GM23338 (cell line): ENCODE data around the gene XPNPEP2. TPM values are rescaled to one million over a fixed set of nuclear protein-coding genes. Genes with fewer than 3 reads are reported as not detected.

ENCODE experiments used
- ATAC-seq: fragments of 200-7000 bp; cut with Tn5 transposase; 3 replicates; pipeline ENCODE4 v1.9.1; 2020
- DNase-seq: peaks from one replicate; pipeline ENCODE4 v3.0.0-alpha.2; 2015; ENCODE audit warnings: low spot score
- H2AFZ ChIP-seq: fragments of 200-600 bp; sonication (generic); 2 replicates; pipeline ENCODE4 v1.8.0; 2016; ENCODE audit warnings: antibody characterized with exemption, mild to moderate bottlenecking, moderate library complexity
- H3F3A ChIP-seq: fragments of 200-600 bp; sonication (generic); replicated peaks from 2 replicates; pipeline ENCODE4 v1.8.0; 2017; ENCODE audit warnings: antibody characterized with exemption, mixed run types, low read depth
- H3K27ac ChIP-seq: fragments of 200-600 bp; sonication (generic); 2 replicates; pipeline ENCODE4 v1.6.1; 2016; ENCODE audit warnings: low read depth
- H3K27me3 ChIP-seq: fragments of 200-600 bp; sonication (generic); 2 replicates; pipeline ENCODE4 v1.8.0; 2016; ENCODE audit warnings: mild to moderate bottlenecking, mixed run types, moderate library complexity; ENCODE audit not compliant: insufficient read depth
- H3K36me3 ChIP-seq: fragments of 200-600 bp; sonication (generic); 2 replicates; pipeline ENCODE4 v1.8.0; 2016; ENCODE audit warnings: mild to moderate bottlenecking; ENCODE audit not compliant: insufficient read depth
- H3K4me1 ChIP-seq: fragments of 200-600 bp; sonication (generic); 2 replicates; pipeline ENCODE4 v1.8.0; 2016; ENCODE audit warnings: mild to moderate bottlenecking, moderate library complexity; ENCODE audit not compliant: insufficient read depth
- H3K4me2 ChIP-seq: fragments of 200-600 bp; sonication (generic); 2 replicates; pipeline ENCODE4 v1.7.1; 2017; ENCODE audit warnings: mixed run types
- H3K4me3 ChIP-seq: fragments of 200-600 bp; sonication (generic); 2 replicates; pipeline ENCODE4 v1.6.1; 2016; ENCODE audit warnings: mixed run types
- H3K79me2 ChIP-seq: fragments of 200-600 bp; sonication (generic); replicated peaks from 2 replicates; pipeline ENCODE4 v1.8.0; 2017; ENCODE audit warnings: mild to moderate bottlenecking; ENCODE audit not compliant: insufficient read depth
- H3K9me2 ChIP-seq: fragments of 200-600 bp; sonication (generic); 2 replicates; pipeline ENCODE4 v1.8.0; 2017; ENCODE audit not compliant: insufficient read depth
- H4K20me1 ChIP-seq: fragments of 200-600 bp; sonication (generic); replicated peaks from 2 replicates; pipeline ENCODE4 v1.8.0; 2017; ENCODE audit warnings: mild to moderate bottlenecking; ENCODE audit not compliant: insufficient read depth
- H3K27ac Mint-ChIP-seq: 2 replicates; pipeline ENCODE4 v1.8.0; 2020; ENCODE audit warnings: inconsistent platforms, mild to moderate bottlenecking, moderate library complexity, mixed read lengths
- H3K27me3 Mint-ChIP-seq: 3 replicates; pipeline ENCODE4 v1.8.0; 2022; ENCODE audit warnings: low read depth, mild to moderate bottlenecking, moderate library complexity, mixed read lengths, inconsistent platforms; ENCODE audit not compliant: insufficient read depth, poor library complexity
- H3K36me3 Mint-ChIP-seq: 3 replicates; pipeline ENCODE4 v1.8.0; 2021; ENCODE audit warnings: low read depth, mild to moderate bottlenecking, inconsistent platforms, moderate library complexity, mixed read lengths
- H3K4me1 Mint-ChIP-seq: 3 replicates; pipeline ENCODE4 v1.8.0; 2020; ENCODE audit warnings: mild to moderate bottlenecking, inconsistent platforms, mixed read lengths
- H3K4me3 Mint-ChIP-seq: 3 replicates; pipeline ENCODE4 v1.8.0; 2021; ENCODE audit warnings: moderate library complexity, mild to moderate bottlenecking, inconsistent platforms, mixed read lengths
- H3K9me3 Mint-ChIP-seq: 3 replicates; pipeline ENCODE4 v1.8.0; 2020; ENCODE audit warnings: moderate library complexity, mild to moderate bottlenecking, inconsistent platforms, mixed read lengths
- CTCF ChIP-seq, 2 experiments: fragments of 200-600 bp in 1 of 2; sonication (generic) in 1 of 2; conservative IDR thresholded peaks; 2 replicates each; pipeline versions ENCODE4 v1.5.1 to v1.6.1; 2016 to 2017; ENCODE audit warnings: antibody characterized with exemption in 2 of 2, low read depth in 2 of 2, mild to moderate bottlenecking in 2 of 2, moderate library complexity in 1 of 2
- EZH2 ChIP-seq: fragments of 200-600 bp; sonication (generic); IDR thresholded peaks from one replicate; pipeline ENCODE4 v1.8.0; 2017; ENCODE audit warnings: antibody characterized with exemption, mild to moderate bottlenecking, low read depth; ENCODE audit not compliant: unreplicated experiment
- JUNB ChIP-seq: IDR thresholded peaks from one replicate; pipeline ENCODE4 v1.6.1; 2016; ENCODE audit warnings: antibody characterized with exemption; ENCODE audit not compliant: unreplicated experiment
- NANOG ChIP-seq: IDR thresholded peaks from 2 replicates; pipeline ENCODE4 v1.6.1; 2016; ENCODE audit warnings: antibody characterized with exemption, borderline replicate concordance
- STAT1 ChIP-seq: IDR thresholded peaks from one replicate; pipeline ENCODE4 v1.6.1; 2016; ENCODE audit warnings: antibody characterized with exemption; ENCODE audit not compliant: unreplicated experiment
- ZNF114 ChIP-seq: fragments of 250-450 bp; sonication (Bioruptor Pico); IDR thresholded peaks from 2 replicates; pipeline ENCODE4 v1.5.0; 2020; ENCODE audit warnings: mild to moderate bottlenecking, moderate library complexity
- ZNF462 ChIP-seq: fragments of 250-450 bp; sonication (Bioruptor Pico); IDR thresholded peaks from 2 replicates; pipeline ENCODE4 v1.5.0; 2020; ENCODE audit warnings: mild to moderate bottlenecking, moderate library complexity
- polyA plus RNA-seq: library from polyadenylated mRNA; unstranded; fragments of >200 nt; fragmentation: Nextera tagmentation; extraction: Ambion mirVana; gene quantifications from 2 replicates; pipeline ENCODE4 v1.2.1, GENCODE V29; 2016
- total RNA-seq: library from RNA; depleted of rRNA; stranded (reverse); fragments of >200 nt; shearing (Covaris generic); gene quantifications from 2 replicates; pipeline ENCODE4 v1.2.3, GENCODE V29; 2014

The XPNPEP2 gene
- total and polyA plus RNA-seq, 2 experiments from 2014 or later = not detected

GRCh38 chrX:129731228-129731627, 7.6 kb upstream of the XPNPEP2 start (continued):
- TF ChIP-seq ZNF462 (CRISPR knock-in tag) (no peak), ZNF114 (CRISPR knock-in tag) (no peak), EZH2 (no peak)

- Histone ChIP-seq H3K27me3 (no peaks in the 10 kb centered on the region), H3K4me1 (no peaks in the 10 kb centered on the region), H3K27ac (no peak overlapping the region), H3K36me3 (no peaks in the 10 kb centered on the region), H3K4me2 (no peak overlapping the region), H3K9me2 (no peaks in the 10 kb centered on the region), H3K79me2 (no peaks in the 10 kb centered on the region), H3F3A (no peaks in the 10 kb centered on the region), H3K4me3 (no peak overlapping the region), H2AFZ (no peak overlapping the region), H4K20me1 (no peaks in the 10 kb centered on the region)
- H3K4me1 Mint-ChIP-seq = peaks cover 3% of the 10 kb centered on the region
- no peak overlapping the region for H3K4me3 Mint-ChIP-seq
- no peak overlapping the region for H3K27ac Mint-ChIP-seq
- H3K9me3 Mint-ChIP-seq = no peaks in the 10 kb centered on the region; the same call in 2 of the 3 replicates
- peaks cover 3% of the 10 kb centered on the region for H3K27me3 Mint-ChIP-seq
- DNase-seq (no peak), ATAC-seq (no peak)
- no peaks in the 10 kb centered on the region; the same call in 2 of the 3 replicates for H3K36me3 Mint-ChIP-seq
- TF ChIP-seq CTCF (conservative IDR thresholded peaks at IDR 0.05; ENCODE audit: low read depth in 2 of 2) (no peak), STAT1 (no peak), ZNF462 (CRISPR knock-in tag) (no peak), JUNB (no peak), NANOG (no peak)
Observed at GRCh38 chrX:129732857-129733256, 5.9 kb upstream of the XPNPEP2 start.
